Transverse colon (tissue), 4 donors: Measurements from ENCODE around the gene RFTN1. TPM values are rescaled to one million over a fixed set of nuclear protein-coding genes. Genes with fewer than 3 reads are reported as not detected.

Experiments
- DNase-seq: peaks from one replicate; pipeline ENCODE4 v3.0.0-alpha.2; 2019
- H3K27ac ChIP-seq, 4 donors: fragments of 200-600 bp; sonication (generic); 2 replicates each; pipeline ENCODE4 v1.5.1; 2016 to 2018; ENCODE audit warnings: inconsistent platforms in 4 of 4
- H3K27me3 ChIP-seq: fragments of 200-600 bp; sonication (generic); 2 replicates; pipeline ENCODE4 v1.5.1; 2017; ENCODE audit warnings: inconsistent platforms
- H3K36me3 ChIP-seq, 4 donors: fragments of 200-600 bp; sonication (generic); 2 replicates each; pipeline ENCODE4 v1.5.1; 2017 to 2019; ENCODE audit warnings: inconsistent platforms in 4 of 4
- H3K4me1 ChIP-seq, 4 donors: fragments of 200-600 bp; sonication (generic); 2 replicates each; pipeline ENCODE4 v1.5.1; 2017 to 2020; ENCODE audit warnings: inconsistent platforms in 4 of 4
- H3K4me3 ChIP-seq, 4 donors: fragments of 200-600 bp; sonication (generic); 1 replicate in 1 of 4; 2 replicates in 3 of 4; pipeline versions ENCODE4 v1.5.1 to v1.6.1; 2017 to 2019; ENCODE audit warnings: inconsistent platforms in 4 of 4
- H3K9me3 ChIP-seq, 2 donors: fragments of 200-600 bp; sonication (generic); 2 replicates each; pipeline ENCODE4 v1.5.1; 2017 to 2019; ENCODE audit warnings: inconsistent platforms in 2 of 2
- CTCF ChIP-seq, 5 experiments: fragments of 200-600 bp in 3 of 5; fragments of 450-650 bp in 2 of 5; sonication (generic) in 3 of 5; IDR thresholded peaks; 1 replicate in 2 of 5; 2 replicates in 3 of 5; pipeline ENCODE4 v1.5.1; 2016 to 2017; ENCODE audit warnings: antibody characterized with exemption in 5 of 5, inconsistent platforms in 3 of 5, mild to moderate bottlenecking in 2 of 5, moderate library complexity in 1 of 5
- EP300 ChIP-seq: sonication (generic); formaldehyde crosslinking; IDR thresholded peaks from one replicate; pipeline ENCODE4 v1.6.1; 2017; ENCODE audit warnings: antibody characterized with exemption, low read depth
- POLR2A ChIP-seq: fragments of 450-650 bp; IDR thresholded peaks from one replicate; pipeline ENCODE4 v1.6.1; 2016; ENCODE audit warnings: antibody characterized with exemption, mild to moderate bottlenecking, moderate library complexity
- POLR2AphosphoS5 ChIP-seq, 3 donors: sonication (generic); formaldehyde crosslinking; IDR thresholded peaks; one replicate each; pipeline ENCODE4 v1.6.1; 2016; ENCODE audit warnings: antibody characterized with exemption in 3 of 3
- WGBS, 2 donors: methylation state at CpG; one replicate each; pipeline ENCODE4 v1.1.5; 2018; ENCODE audit warnings: low coverage in 1 of 2; 5-methylcytosine and 5-hydroxymethylcytosine counted together
- in situ Hi-C, 4 donors: fragments of 200-750 bp; cut with MboI; loops; one replicate each; pipeline versions ENCODE4 v1.15.0 to v1.15.1; 2017; ENCODE audit warnings: low sequenced_read_pairs in 3 of 4, low pct_ligation_motif_present in 1 of 4, low pct_unique_long_range_greater_than_20kb in 1 of 4
- intact Hi-C: fragments of 100-400 bp; cut with DNase I; formaldehyde crosslinking; loops from one replicate; pipeline ENCODE4 v1.15.1; 2023; ENCODE audit warnings: low total_unique reads
- total RNA-seq, 4 donors: library from RNA; depleted of rRNA; stranded (reverse); fragments of >200 nt; gene quantifications; one replicate each; pipeline ENCODE4 v1.1.0, GENCODE V29; 2016

Gene RFTN1
- total RNA-seq, 4 donors from 2014 or later, result 6.7 to 25.7 (median 15.7) TPM

GRCh38 chr3:16272588-16272987 is 240.9 kb downstream of the RFTN1 start:
- peaks cover 0 to 36% (median 6%) of the 10 kb centered on the region in 4 donors for H3K36me3 ChIP-seq
- DNase-seq, result no peak
- in situ Hi-C loops (loop anchor here in 2 of 4 donors (25.0 kb wide), 3 partner anchors 460 to 1060 kb away; partner anchors contain the start of gene CAPN7 (in 1 of the 2)), intact Hi-C loops (no loop called here)
- WGBS, 2 donors, result 81 to 88% methylated on average over 1 of the region's 1 CpG
- no peaks in the 10 kb centered on the region for H3K27me3 ChIP-seq
- no peak overlapping the region for H3K27ac ChIP-seq
- TF ChIP-seq CTCF (IDR thresholded peaks at IDR 0.05) (no peak), POLR2AphosphoS5 (IDR thresholded peaks at IDR 0.05) (no peak), POLR2A (no peak), EP300 (no peak)
- H3K4me1 ChIP-seq, result peaks cover 0 to 4% (median 2%) of the 10 kb centered on the region in 4 donors
- no peaks in the 10 kb centered on the region for H3K9me3 ChIP-seq
- no peak overlapping the region for H3K4me3 ChIP-seq

- Histone ChIP-seq H3K27ac (no peak overlapping the region), H3K4me3 (no peak overlapping the region), H3K4me1 (peaks cover 0 to 21% (median 14%) of the 10 kb centered on the region in 4 donors), H3K27me3 (no peaks in the 10 kb centered on the region), H3K9me3 (no peaks in the 10 kb centered on the region), H3K36me3 (peaks cover 0 to 36% (median 6%) of the 10 kb centered on the region in 4 donors)
- 92 to 93% methylated on average over 6 to 10 of the region's 10 CpGs for WGBS, 2 donors
- no peak for DNase-seq
- intact Hi-C loops, result no loop called here
- in situ Hi-C loops, result loop anchor here in 2 of 4 donors (25.0 kb wide), 3 partner anchors 459 to 1059 kb away; partner anchors contain the start of gene CAPN7 (in 1 of the 2)
- TF ChIP-seq CTCF (IDR thresholded peaks at IDR 0.05), result no peak
- TF ChIP-seq POLR2AphosphoS5 (IDR thresholded peaks at IDR 0.05), result no peak
- no peak for TF ChIP-seq POLR2A
- no peak for TF ChIP-seq EP300
Measured at GRCh38 chr3:16270855-16271254, 242.6 kb downstream of the RFTN1 start.

GRCh38 chr3:16266714-16267113 is 246.8 kb downstream of the RFTN1 start:
- in situ Hi-C loops, result loop anchor here in 2 of 4 donors (25.0 kb wide), 3 partner anchors 454 to 1054 kb away; partner anchors contain the start of gene CAPN7 (in 1 of the 2)
- peaks cover 7 to 47% (median 29%) of the 10 kb centered on the region in 4 donors for H3K4me1 ChIP-seq

More at GRCh38 chr3:16266714-16267113, 246.8 kb downstream of the RFTN1 start:
- Histone ChIP-seq H3K27me3 (no peaks in the 10 kb centered on the region), H3K36me3 (peaks cover 0 to 18% (median 4%) of the 10 kb centered on the region in 4 donors), H3K9me3 (no peaks in the 10 kb centered on the region), H3K4me3 (peak overlapping the region in 2 of 4 donors; percentile 69 to 83), H3K27ac (peak overlapping the region in 2 of 4 donors; percentile 92 to 97)
- DNase-seq, result no peak
- TF ChIP-seq POLR2A, result no peak
- TF ChIP-seq EP300, result no peak
- no peak for TF ChIP-seq CTCF (IDR thresholded peaks at IDR 0.05)
- no peak for TF ChIP-seq POLR2AphosphoS5 (IDR thresholded peaks at IDR 0.05)
- WGBS, 2 donors, result 60 to 75% methylated on average over 3 of the region's 3 CpGs
- intact Hi-C loops, result no loop called here

Other genes starting within 250 kb of the RFTN1 start
- gene DPH3, start 248.8 kb downstream of the RFTN1 start, total RNA-seq, result 10 to 100 TPM in 3 of 4 donors, 1 to 10 TPM in 1; 5.0 to 22.4 (median 12.4) TPM
- gene OXNAD1, start 248.5 kb downstream of the RFTN1 start, total RNA-seq, result 10 to 100 TPM; 20.6 to 91.1 (median 40.0) TPM
- not detected for gene DAZL, start 91.7 kb upstream of the RFTN1 start, total RNA-seq